NT2/D1 (cell line): ENCODE data around the gene HOXC6.

ENCODE experiments used
- DNase-seq: peaks from one replicate; pipeline ENCODE4 v3.0.0-alpha.2; 2011; ENCODE audit warnings: low read depth, low spot score
- H3K27me3 ChIP-seq: 2 replicates; pipeline ENCODE4 v1.6.0; 2011; ENCODE audit warnings: mild to moderate bottlenecking; ENCODE audit not compliant: insufficient read length, insufficient read depth
- H3K36me3 ChIP-seq: 2 replicates; pipeline ENCODE4 v1.6.1; 2011; ENCODE audit warnings: mild to moderate bottlenecking, low read length, mixed read lengths; ENCODE audit not compliant: insufficient read depth, insufficient read length
- H3K4me1 ChIP-seq: 2 replicates; pipeline ENCODE4 v1.5.1; 2011; ENCODE audit not compliant: insufficient read depth, insufficient read length
- H3K4me3 ChIP-seq: 2 replicates; pipeline ENCODE4 v1.5.1; 2011; ENCODE audit warnings: low read depth; ENCODE audit not compliant: insufficient read length
- H3K9ac ChIP-seq: 2 replicates; pipeline ENCODE4 v1.6.0; 2011; ENCODE audit warnings: low read depth; ENCODE audit not compliant: insufficient read length
- H3K9me3 ChIP-seq: 2 replicates; pipeline ENCODE4 v1.5.1; 2011; ENCODE audit warnings: mild to moderate bottlenecking, low read length; ENCODE audit not compliant: insufficient read depth
- SUZ12 ChIP-seq: IDR thresholded peaks from 2 replicates; pipeline ENCODE4 v1.6.1; 2011; ENCODE audit not compliant: insufficient read length, insufficient read depth; ENCODE audit errors: extremely low read depth
- YY1 ChIP-seq: IDR thresholded peaks from 2 replicates; pipeline ENCODE4 v1.6.1; 2011; ENCODE audit not compliant: insufficient read length, insufficient read depth
- ZNF274 ChIP-seq: IDR thresholded peaks from 2 replicates; pipeline ENCODE4 v1.6.1; 2011; ENCODE audit warnings: mild to moderate bottlenecking, low read depth, low read length

Gene HOXC6

GRCh38 chr12:54050482-54050810 is 22.2 kb downstream of the HOXC6 start:
- H3K4me3 ChIP-seq, result no peak overlapping the region
- peaks cover 99% of the 10 kb centered on the region for H3K27me3 ChIP-seq
- TF ChIP-seq SUZ12 (no peak), ZNF274 (no peak), YY1 (no peak)
- H3K36me3 ChIP-seq, result no peaks in the 10 kb centered on the region
- no peaks in the 10 kb centered on the region for H3K9me3 ChIP-seq
- H3K9ac ChIP-seq, result no peak overlapping the region
- peaks cover 22% of the 10 kb centered on the region for H3K4me1 ChIP-seq
- no peak for DNase-seq

DNA sequence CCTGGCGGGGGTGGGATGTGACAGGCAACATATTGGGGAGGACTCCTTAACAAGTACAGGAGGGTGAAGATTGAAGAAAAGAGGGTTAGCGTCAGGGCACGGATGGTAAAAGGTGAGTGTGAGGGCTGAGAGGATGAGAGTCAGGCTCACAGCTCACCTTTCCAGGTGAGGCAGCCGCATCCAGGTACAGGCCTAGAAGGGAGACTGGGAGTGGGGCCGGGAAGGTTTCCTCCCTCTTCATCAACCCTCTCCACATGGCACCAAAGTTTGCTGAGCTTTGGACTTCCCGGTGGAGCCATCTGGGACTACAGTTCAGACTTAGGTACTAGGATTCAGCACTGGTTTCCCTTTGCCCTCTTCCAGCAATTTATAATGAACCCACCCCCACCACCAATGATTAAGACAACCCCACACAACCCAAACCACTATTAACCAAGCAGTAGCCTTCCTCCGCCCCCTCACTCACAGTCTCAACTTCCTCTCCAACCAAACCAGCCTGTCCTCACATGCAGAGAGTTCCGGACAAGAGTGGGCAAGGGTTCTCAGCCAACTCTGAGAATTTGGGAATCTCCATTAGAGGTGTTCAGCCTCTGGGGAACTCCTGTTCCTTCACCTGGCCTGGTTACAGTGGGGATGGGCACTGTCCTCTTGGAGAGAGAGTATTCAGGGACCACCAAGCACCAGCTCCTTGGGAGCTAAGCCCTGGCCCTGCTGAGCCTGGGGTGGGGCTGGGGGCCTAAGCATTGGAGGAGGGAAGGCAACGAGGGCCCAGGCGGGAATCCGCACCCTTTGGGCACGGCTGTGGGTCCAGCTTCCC is 23.0 kb downstream of the HOXC6 start:
- Histone ChIP-seq H3K27me3 (peaks cover 99% of the 10 kb centered on the region), H3K9me3 (no peaks in the 10 kb centered on the region), H3K36me3 (no peaks in the 10 kb centered on the region), H3K4me3 (no peak overlapping the region), H3K9ac (no peak overlapping the region), H3K4me1 (peaks cover 22% of the 10 kb centered on the region)
- TF ChIP-seq YY1 (no peak), SUZ12 (peak; percentile 66)
- DNase-seq, result no peak

DNA sequence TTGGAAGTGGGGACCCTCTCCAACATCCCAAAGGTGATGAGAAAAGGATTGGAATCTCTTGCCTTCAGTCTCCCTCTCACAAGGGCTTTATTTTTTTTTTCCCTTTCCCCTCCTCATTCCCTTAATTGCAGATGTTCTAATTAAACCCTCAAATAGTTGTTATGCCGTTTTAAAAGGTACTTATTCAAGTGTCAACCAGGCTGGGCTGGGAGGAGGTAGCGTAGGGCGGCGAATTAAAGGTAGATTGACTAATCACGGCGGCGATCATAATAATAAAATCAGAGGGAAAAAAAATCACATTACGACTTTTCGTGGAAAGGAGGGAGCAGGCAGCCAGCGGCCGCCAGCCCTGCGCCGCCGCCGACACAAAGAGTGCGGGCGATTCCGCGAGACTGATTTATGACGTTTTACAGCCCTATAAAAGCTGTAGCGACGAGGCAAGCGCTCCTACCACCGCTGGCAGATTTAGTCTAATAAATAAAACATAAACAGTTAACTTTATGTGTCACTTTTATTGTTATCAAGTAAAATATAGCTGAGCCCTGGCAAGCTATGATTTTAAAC is 23.7 kb downstream of the HOXC6 start:
- Histone ChIP-seq H3K4me1 (peaks cover 19% of the 10 kb centered on the region), H3K27me3 (peaks cover 99% of the 10 kb centered on the region), H3K9me3 (no peaks in the 10 kb centered on the region), H3K4me3 (no peak overlapping the region), H3K36me3 (no peaks in the 10 kb centered on the region), H3K9ac (no peak overlapping the region)
- DNase-seq, result no peak
- TF ChIP-seq SUZ12 (no peak), YY1 (no peak), ZNF274 (no peak)

GRCh38 chr12:54052438-54053002 is 24.3 kb downstream of the HOXC6 start:
- Histone ChIP-seq H3K4me3 (no peak overlapping the region), H3K9ac (no peak overlapping the region), H3K27me3 (peaks cover 99% of the 10 kb centered on the region), H3K36me3 (no peaks in the 10 kb centered on the region), H3K4me1 (peaks cover 14% of the 10 kb centered on the region), H3K9me3 (no peaks in the 10 kb centered on the region)
- no peak for DNase-seq
- no peak for TF ChIP-seq SUZ12
- no peak for TF ChIP-seq ZNF274
- no peak for TF ChIP-seq YY1

- peaks cover 11% of the 10 kb centered on the region for H3K4me1 ChIP-seq
- no peaks in the 10 kb centered on the region for H3K36me3 ChIP-seq
- TF ChIP-seq SUZ12, result no peak
- no peak for TF ChIP-seq ZNF274
- no peak for TF ChIP-seq YY1
- no peak for DNase-seq
- no peaks in the 10 kb centered on the region for H3K9me3 ChIP-seq
- H3K27me3 ChIP-seq, result peaks cover 99% of the 10 kb centered on the region
- H3K4me3 ChIP-seq, result peak overlapping the region; percentile 53
- peak overlapping the region; percentile 65 for H3K9ac ChIP-seq
Observed at GRCh38 chr12:54053003-54053750, 24.9 kb downstream of the HOXC6 start.

DNA sequence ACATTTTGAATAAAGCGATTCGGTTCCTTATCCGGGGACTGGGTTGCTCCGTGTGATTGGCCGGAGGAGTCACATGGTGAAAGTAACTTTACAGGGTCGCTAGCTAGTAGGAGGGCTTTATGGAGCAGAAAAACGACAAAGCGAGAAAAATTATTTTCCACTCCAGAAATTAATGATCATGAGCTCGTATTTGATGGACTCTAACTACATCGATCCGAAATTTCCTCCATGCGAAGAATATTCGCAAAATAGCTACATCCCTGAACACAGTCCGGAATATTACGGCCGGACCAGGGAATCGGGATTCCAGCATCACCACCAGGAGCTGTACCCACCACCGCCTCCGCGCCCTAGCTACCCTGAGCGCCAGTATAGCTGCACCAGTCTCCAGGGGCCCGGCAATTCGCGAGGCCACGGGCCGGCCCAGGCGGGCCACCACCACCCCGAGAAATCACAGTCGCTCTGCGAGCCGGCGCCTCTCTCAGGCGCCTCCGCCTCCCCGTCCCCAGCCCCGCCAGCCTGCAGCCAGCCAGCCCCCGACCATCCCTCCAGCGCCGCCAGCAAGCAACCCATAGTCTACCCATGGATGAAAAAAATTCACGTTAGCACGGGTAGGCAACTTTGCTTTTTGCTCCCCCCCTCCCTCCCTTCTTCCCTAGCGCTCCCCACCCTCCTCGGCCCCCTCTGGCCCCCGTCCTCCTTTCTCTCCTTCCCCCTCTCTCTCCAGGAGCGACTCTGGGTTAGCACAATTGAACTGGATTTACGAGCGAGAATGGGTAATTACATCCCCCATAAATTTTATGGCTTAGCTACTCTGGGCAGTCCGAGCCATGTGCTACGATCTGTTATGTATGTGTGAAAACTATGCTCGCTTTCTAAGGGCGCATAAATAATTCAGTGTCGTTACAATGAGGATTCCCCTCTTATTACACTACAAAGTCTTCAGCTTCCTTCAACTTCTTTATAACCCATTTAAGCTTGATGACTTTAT is 25.8 kb downstream of the HOXC6 start, which contains the start of gene HOXC4:
HOXC4 (plus strand) TSS at position 85 of the 991 bp plus-strand sequence; CDS start at position 173, 88 bp downstream.
- Histone ChIP-seq H3K4me3 (peak within 1 kb of the TSS; percentile 53), H3K36me3 (no peaks in the 10 kb centered on the region), H3K27me3 (peaks cover 98% of the 10 kb centered on the region), H3K9me3 (no peaks in the 10 kb centered on the region), H3K4me1 (peaks cover 18% of the 10 kb centered on the region), H3K9ac (peak within 1 kb of the TSS; percentile 65)
- DNase-seq, result no peak
- peak; percentile 35 for TF ChIP-seq SUZ12
- TF ChIP-seq YY1, result no peak
